Globus pallidus (tissue), 1 donor: ENCODE measurements around the gene TEKT1.
"Not testable (repeated sequence)": the region's sequence is repeated elsewhere in the genome, so short reads cannot be mapped to it uniquely, and the experiment has no call there.

Source experiments
- DNase-seq: peaks from one replicate; pipeline ENCODE4 v3.0.0-alpha.2; 2015; ENCODE audit warnings: low spot score

The TEKT1 gene

DNA sequence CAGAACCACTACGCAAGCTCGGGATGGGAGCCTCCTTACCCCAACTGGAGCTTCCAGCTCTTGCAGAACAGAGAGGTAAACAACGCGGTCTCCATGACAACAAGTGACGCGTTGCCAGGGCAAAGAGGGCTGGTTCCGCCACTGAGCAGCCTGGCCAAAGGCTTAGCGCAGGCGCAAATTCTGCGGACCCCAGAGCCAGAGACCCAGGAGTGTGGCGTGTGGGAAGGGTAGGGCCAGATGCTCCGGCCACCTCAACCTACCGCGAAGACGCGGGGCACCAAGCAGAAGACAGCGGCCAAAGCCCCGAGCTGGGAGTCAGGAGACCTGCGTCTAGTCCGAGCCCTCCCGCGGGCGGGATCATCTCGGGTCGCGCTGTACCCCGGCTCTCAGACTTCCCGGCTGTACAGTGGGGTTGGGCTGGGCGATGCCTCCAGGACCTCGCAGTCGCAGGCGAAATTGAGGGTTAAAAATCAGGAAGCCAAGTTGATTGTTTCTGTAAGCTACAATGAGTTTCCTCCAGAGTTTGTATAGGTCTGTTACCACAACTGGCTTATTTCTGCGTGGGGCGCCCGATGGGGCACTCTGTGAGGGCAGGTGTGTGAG is at the start of gene TEKT1:
Gene TEKT1 (minus strand): TSS at position 69 of the 603 bp plus-strand sequence. CDS start 1,353 bp downstream, outside the sequence.
- peak; percentile 52 for DNase-seq

DNA sequence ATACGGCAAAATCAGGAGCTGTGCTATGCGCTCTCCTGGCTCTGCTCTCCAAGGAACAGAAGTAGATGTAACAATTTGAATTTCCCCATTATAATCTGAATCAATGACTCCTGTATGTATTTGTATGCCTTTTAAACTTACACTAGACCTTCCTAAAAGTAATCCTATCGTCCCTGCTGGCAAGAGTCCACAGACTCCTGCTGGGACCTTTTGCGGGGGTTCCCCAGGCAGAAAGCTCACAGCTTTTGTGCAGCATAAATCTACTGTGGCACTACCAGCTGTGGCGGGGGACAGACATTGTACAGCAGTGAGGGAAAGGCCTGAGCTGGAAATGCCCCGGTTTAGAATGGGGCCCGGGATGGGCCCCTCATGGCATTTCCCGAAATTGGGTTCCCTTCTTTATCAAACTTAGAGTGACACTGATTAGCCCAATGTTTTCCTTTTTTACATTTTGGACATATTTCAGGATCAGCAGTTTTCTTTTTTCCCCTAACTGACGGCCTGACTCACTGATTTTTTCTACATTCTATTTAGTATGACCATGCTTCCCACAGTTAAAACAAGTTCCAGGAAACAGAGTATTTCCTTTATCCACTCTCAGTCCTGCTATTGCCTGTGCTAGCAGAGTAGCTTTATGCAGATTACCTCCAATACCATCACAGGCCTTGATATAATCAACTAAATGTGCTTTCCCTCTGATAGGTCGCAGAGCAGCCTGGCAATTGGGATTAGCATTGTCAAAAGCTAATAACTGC is 47.9 kb upstream of the TEKT1 start:
- not testable (repeated sequence) for DNase-seq

DNA sequence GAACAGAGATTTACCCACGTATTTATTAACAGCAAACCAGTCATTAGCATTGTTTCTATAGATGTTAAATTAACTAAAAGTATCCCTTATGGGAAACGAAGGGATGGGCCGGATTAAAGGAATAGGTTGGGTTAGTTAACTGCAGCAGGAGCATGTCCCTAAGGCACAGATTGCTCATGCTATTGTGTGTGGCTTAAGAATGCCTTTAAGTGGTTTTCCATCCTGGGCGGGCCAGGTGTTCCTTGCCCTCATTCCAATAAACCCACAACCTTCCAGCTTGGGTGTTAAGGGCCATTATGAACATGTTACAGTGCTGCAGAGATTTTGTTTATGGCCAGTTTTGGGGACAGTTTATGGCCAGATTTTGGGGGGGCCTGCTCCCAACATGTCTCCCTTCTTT is 43.7 kb upstream of the TEKT1 start:
- DNase-seq, result not testable (repeated sequence)

DNA sequence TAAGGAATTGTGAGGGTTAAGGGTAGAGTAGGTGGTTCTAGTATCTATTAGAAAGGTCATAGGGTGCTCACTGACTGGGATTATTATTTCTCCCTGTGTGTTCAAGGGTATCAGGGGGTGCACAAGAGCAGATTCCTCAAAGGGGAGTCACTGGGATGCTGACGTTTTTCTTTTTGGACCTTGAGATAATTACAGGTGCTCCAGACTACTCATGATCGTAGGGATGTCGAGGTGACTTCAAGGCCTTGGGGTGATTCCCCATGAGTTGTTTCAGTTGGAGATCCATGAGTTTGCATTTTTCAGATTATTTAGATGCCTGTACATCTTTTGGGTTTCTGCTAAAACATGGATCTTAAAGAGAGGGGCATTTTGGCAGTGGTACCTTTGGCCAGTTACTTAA is 41.4 kb upstream of the TEKT1 start:
- DNase-seq, result no peak

DNA sequence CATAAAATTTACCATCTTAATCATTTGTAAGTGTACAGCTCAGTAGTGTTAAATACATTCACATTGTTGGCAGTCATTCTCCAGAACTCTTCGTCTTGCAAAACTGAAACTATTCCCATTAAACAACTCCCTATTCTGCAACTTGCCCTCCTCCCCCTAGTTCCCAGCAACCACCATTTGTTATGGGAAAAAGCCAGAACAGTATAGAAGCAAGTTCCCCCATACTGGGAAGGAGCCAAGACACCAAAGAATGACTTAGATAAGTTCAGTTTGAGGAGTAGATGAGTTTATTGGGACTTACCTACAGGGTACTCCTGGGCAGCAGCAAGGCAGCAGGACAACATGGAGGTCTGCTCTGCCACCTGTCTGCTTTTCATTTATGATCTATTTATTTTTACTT is 39.3 kb upstream of the TEKT1 start:
- no peak for DNase-seq

DNA sequence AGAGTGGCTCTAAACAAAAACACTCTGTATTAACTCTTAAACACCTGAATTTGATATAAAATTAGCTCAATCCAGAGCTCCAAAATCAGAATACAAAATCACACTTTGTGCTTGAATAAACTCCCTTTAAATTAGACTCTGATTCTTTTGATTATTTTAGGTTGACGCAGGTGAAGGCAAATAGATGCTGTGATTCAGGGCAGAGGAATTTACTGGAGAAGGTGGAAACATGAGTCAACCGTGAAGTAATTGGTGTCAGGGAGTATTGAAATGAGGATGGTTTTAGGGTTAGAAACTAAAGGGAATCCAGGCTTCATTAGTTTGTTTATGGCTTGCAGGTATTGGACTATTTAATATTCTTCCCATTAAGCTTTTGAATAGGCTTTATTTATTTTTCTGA is 37.1 kb upstream of the TEKT1 start:
- DNase-seq, result no peak

DNA sequence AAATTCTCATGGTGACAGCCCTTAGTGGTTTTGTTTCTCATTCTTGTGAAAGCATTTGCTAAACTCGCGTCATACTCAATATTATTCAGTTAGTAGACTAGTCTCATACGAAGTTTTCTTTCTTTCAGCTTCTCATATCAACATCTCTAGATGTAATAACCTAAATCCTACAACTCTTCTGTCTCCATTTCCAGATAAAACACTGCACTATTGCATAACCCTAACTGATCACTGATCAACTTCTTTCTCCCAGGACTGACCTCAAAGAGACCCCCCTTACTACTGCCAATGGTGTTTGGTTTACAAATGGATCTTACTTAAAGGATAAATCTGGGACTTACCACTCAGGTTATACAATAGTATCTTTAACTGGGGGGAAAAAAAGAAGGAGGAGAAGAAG is 36.3 kb upstream of the TEKT1 start:
- DNase-seq, result no peak

DNA sequence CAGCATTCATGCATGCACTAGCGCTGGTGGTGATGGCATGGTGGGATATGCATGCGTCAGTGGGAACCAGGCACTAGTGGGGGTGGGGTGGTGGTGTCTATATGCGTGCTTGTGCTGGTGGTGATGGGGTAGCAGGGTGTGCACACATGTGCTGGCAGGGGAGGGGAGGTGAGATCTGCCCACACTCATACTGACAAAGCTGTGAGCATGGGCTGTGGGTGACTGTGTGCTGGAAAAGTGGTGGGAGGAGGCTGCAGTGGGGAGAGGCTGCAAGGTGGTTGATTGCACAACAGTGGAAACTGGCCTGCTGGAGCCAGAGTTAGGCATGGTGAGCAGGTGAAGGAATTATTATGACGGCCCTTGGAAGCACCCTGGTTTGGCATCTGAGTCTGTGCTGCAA is 31.3 kb upstream of the TEKT1 start:
- no peak for DNase-seq

DNA sequence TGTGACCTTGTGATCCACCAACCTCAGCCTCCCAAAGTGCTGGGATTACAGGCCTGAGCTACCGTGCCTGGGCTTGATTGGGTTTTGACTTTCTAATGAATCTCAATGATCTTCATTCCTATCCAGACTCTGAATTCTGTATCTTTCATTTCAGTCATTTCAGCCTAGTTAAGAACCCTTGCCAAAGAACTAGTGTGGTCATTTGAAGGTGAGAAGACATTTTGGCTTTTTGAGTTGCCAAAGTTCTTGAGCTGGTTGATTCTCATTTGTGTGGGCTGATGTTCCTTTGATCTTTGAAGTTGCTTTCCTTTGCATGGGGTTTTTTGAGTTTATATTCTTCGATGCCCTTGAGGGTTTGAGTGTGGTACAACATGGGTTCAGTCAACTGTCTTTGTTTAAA is 30.6 kb upstream of the TEKT1 start:
- no peak for DNase-seq

DNA sequence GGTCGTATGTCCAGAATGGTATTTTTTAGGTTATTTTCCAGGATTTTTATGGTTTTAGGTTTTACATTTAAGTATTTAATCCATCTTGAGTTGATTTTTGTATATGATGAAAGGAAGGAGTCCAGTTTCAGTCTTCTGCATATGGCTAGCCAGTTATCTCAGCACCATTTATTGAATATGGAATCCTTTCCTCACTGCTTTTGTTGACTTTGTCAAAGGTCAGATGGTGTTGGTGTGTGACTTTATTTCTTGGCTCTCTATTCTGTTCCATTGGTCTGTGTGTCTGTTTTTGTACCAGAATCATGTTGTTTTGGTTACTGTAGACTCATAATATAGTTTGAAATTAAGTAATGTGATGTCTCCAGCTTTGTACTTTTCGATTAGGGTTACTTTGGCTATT is 26.4 kb upstream of the TEKT1 start:
- no peak for DNase-seq

DNA sequence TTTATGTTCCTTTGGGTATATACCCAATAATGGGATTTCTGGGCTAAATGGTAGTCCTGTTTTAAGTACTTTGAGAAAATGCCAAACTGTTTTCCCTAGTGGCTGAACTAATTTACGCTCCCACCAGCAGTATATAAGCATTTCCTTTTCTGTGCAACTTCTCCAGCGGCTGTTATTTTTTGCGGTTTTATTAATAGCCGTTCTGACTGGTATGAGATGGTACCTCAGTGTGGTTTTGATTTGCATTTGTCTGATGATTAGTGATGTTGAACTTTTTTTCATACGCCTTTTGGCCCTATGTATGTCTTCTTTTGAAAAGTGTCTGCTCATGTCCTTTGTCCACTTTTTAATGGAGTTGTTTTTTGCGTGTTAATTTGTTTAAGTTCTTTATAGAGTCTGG is 25.8 kb upstream of the TEKT1 start:
- no peak for DNase-seq

DNA sequence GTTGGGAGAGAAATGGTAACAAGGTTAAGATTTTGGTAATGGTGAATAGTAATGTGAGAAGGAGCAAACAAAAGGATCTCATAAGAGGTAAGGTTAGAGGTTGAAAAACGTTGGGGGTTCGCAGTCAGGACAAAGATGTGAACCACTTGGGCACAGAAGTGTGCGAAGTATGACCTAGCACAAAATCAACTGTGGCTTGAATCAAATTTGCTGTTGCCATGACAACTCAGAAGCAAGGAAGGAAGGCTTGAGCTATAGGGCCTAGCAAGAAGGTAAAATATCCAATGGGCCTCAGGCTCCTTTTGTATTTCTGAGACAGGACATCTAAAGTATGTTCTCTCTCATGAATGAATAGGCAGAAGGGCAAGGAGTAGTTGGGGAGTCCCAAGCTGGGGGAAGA is 24.5 kb upstream of the TEKT1 start:
- no peak for DNase-seq

DNA sequence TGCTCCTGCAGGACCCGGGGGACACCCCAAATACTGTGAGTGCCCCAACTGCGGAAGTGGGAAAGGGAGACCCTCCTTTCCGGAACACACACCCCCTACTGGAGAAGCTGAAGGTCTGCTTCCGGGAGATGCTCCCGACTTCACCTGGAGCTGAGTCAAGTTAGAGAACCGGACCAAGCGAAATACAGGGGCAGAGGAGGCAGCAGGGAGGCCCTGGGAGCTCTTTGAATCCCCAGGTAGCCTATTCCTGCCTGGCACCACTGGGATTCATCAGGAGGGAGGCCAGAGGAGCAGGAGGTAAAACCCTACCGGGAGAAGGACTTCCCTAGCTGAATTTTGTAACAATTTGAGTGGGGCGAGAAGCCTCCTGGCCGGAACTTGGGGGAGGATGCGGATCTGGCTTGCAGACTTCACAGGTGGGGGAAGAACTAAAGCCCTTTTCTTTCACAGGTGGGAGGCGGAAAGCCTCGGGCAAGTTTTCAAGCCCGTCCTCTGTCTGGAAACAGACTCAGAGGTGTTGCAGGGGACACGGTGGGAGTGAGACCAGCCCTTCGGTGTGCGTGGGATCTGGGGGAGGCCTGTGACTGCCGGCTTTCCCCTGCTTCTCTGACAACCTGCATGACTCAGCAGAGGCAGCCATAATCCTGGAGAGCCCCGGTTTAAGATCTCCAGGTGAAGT is 22.4 kb upstream of the TEKT1 start:
- no peak for DNase-seq

DNA sequence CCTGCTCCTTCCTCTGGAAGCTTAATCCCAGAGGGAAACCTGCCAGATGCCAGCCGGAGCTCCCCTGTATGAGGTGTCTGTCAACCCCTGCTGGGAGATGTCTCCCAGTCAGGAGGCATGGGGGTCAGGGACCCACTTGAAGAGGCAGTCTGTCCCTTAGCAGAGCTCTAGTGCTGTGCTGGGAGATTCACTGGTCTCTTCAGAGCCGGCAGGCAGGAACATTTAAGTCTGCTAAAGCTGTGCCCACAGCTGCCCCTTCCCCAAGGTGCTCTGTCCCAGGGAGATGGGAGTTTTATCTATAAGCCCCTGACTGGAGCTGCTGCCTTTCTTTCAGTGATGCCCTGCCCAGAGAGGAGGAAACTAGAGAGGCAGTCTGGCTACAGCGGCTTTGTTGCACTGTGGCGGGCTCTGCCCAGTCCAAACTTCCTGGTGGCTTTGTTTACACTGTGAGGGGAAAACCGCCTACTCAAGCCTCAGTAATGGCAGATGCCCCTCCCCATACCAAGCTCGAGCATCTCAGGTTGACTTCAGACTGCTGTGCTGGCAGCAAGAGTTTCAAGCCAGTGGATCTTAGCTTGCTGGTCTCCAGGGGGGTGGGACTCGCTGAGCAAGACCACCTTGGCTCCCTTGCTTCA is 17.1 kb upstream of the TEKT1 start:
- not testable (repeated sequence) for DNase-seq

DNA sequence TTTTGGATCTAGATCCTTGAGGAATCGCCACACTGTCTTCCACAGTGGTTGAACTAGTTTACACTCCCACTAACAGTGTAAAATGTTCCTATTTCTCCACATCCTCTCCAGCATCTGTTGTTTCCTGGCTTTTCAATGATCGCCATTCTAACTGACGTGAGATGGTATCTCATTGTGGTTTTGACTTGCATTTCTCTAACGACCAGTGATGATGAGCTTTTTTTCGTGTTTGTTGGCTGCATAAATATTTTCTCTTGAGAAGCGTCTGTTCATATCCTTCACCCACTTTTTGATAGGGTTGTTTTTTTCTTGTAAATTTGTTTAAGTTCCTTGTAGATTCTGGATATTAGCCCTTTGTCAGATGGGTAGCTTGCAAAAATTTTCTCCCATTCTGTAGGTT is 14.6 kb upstream of the TEKT1 start:
- not testable (repeated sequence) for DNase-seq

DNA sequence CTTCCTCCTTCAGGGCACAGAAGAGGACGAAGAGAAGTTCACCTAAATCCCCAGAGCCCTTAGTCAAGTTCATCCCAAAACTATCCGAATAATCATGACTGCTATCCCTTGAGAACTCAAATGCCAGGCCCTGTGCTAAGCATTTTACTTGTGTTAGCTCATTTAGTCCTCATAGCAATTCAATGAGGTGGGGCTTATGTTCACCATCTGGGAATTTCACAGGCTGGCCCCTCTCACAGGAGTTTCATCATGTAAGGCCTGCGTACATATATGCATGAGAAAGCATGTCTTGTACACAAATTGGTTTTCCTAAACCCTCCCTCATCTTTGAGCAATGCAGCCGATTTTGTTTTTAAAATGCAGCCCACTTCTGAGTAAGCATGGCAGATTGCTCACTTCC is 12.9 kb upstream of the TEKT1 start:
- DNase-seq, result not testable (repeated sequence)

DNA sequence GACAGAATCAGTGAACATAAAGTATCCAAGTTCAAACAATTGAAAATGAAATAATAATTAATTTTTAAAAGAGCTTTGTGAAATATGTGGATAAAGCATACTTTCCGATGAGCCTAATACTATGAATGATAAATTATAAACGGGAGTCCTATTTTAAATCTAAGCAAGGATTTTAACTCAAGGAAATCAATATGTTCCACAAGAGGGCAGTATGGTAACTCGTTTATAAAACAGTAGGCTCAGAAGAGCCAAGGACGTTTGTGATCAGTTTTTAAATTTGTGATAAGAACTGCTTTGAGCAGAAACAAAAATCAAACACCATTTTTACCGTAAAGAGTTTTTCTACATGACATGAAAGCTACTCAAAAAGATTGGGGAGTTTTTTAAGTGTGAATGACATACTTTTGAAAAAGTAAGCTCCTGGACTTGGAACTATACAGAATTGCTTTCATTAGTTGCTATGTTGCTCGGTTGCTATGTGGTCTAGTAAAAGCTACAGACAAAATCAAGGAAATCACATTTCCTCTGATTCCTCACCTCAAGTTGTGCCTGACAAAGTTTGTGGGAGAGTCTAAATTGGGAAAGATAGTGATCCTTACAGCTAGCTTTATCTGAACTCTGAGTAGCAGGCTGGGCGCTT is 11.8 kb upstream of the TEKT1 start:
- DNase-seq, result peak; percentile 37

DNA sequence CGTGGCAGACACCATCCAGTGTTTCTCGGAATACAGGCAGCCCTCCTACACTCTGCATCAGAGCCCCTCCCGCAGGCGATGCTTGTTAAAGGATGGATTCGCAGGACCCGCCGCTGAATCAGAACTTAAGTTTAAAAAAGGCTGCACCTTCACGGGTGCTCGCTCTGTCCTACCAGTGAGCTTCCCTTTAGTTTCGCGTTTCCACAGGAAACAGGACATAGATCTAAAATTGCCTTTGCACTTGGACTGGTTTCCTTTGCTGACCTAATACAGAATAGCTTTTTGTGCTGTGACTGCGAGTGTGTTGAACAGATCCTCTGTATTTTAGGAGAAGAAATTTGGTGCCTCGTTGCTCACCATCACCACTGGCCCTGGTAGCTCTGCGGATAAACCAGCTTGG is 10.2 kb upstream of the TEKT1 start:
- not testable (repeated sequence) for DNase-seq

DNA sequence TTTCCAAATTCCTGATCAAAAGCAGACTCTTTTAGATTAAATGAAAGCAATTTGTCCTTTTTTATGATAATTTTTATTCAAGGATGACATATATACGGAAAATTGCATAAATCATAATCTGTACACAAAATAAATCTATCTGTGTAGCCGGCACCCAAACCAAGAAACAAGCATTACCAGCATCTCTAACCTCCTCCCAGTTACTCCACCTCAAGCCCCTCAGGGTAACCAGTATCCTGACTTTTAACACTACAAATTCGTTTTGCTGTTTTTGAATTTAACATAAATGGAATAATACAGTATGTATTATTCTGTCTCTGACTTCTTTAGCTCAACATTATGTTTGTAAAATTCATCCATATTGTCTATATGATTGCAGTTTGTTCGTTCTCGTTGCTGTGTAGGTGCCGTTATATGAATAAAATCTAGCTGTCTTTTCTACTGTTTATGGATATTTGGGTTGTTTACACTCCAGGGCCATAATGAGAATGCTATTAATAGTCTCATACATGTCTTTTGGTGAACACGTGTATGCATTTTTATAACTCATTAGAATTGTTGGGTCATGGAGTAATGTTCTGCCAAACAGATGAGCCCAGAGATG is 1.0 kb downstream of the TEKT1 start:
- DNase-seq, result no peak

DNA sequence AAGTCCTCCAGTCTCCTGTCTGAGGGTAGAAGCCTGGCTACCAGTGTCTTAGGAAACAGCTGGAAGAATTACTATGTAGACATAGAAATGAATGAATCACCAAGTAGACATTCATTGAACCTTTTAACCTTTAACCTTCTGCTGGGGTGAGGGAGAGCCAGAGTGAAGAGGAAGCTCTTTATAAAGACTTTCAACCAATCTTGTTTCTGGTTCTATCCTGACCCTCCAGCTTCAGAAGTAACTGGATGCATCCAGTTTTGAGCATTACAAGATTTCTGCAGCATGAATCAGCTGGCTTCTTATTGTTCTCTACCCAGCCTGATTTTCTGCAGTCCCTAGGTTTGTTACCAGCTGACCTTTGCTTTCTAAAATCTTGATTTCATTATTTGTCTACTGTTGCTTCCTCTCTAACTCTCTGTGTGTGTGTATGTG is 8.5 kb downstream of the TEKT1 start:
- DNase-seq, result no peak

DNA sequence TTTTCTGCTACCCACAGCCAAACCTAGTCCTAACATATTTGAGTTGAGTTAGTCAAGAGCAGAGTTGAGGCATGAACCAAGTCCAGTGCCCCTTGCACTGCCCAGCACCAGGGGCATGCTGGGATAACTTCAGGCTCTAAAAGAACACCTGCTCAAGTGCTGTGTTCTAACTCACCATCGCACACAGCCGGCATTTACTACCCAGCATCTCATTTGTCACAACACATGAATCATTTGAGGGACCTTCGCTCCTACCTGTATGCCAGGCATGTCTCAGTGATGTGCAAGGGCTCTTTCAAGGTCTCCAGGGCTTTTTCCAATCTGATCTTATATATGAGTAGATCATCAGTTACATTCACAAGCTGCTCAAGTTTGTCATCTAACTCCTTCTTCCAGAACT is 12.6 kb downstream of the TEKT1 start:
- DNase-seq, result no peak

DNA sequence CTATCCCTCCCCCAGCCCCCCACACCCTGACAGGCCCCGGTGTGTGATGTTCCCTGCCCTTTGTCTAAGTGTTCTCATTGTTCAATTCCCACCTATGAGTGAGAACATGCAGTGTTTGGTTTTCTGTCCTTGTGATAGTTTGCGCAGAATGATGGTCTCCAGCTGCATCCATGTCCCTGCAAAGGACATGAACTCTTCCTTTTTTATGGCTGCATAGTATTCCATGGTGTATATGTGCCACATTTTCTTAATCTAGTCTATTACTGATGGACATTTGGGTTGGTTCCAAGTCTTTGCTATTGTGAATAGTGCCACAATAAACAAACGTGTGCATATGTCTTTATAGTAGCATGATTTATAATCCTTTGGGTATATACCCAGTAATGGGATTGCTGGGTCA is 15.2 kb downstream of the TEKT1 start:
- DNase-seq, result not testable (repeated sequence)
